GM19328 (cell line): Measurements from ENCODE around the gene SLC27A1.
"Not testable (repeated sequence)": the region's sequence is repeated elsewhere in the genome, so short reads cannot be mapped to it uniquely, and the experiment has no call there.

Source experiments
- ATAC-seq: cut with Tn5 transposase; IDR thresholded peaks from one replicate; pipeline ENCODE4 v1.9.1; 2021; ENCODE audit warnings: mild to moderate bottlenecking, moderate library complexity; ENCODE audit not compliant: unreplicated experiment

Gene SLC27A1

GRCh38 chr19:17455308-17456123, 14.8 kb upstream of the SLC27A1 start:
- no peak for ATAC-seq

- ATAC-seq, result no peak
Observed at GRCh38 chr19:17456127-17456526, 14.2 kb upstream of the SLC27A1 start.

DNA sequence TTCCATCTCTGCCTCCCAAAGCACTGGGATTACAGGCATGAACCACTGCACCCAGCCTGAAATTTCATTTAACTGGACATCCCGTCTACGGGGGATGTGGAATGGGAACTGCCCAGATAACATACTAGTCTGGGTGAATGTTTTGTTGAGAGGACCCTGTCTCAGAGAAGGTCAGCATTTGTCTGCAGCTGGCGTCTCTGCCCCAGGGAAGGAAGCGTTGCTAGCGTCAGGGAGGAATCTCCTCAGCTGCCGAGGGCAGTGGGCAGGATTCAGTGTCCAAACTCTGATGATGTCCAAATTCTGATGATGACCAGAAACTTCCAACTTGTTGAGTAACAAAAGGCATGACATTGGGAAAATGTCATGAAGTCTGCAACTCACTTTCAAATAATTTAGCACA, 12.7 kb upstream of the SLC27A1 start:
- ATAC-seq, result no peak

- ATAC-seq, result no peak
Observed at GRCh38 chr19:17458970-17459369, 11.4 kb upstream of the SLC27A1 start.

- ATAC-seq, result no peak
Observed at GRCh38 chr19:17460372-17461230, 9.7 kb upstream of the SLC27A1 start, which contains the start of gene NXNL1. Gene NXNL1 (minus strand): TSS chr19:17460926. CDS start chr19:17460869, 57 bp downstream.

- no peak for ATAC-seq
Observed at GRCh38 chr19:17466487-17466850, 3.9 kb upstream of the SLC27A1 start.

GRCh38 chr19:17467471-17468301, 2.6 kb upstream of the SLC27A1 start:
- ATAC-seq, result no peak

DNA sequence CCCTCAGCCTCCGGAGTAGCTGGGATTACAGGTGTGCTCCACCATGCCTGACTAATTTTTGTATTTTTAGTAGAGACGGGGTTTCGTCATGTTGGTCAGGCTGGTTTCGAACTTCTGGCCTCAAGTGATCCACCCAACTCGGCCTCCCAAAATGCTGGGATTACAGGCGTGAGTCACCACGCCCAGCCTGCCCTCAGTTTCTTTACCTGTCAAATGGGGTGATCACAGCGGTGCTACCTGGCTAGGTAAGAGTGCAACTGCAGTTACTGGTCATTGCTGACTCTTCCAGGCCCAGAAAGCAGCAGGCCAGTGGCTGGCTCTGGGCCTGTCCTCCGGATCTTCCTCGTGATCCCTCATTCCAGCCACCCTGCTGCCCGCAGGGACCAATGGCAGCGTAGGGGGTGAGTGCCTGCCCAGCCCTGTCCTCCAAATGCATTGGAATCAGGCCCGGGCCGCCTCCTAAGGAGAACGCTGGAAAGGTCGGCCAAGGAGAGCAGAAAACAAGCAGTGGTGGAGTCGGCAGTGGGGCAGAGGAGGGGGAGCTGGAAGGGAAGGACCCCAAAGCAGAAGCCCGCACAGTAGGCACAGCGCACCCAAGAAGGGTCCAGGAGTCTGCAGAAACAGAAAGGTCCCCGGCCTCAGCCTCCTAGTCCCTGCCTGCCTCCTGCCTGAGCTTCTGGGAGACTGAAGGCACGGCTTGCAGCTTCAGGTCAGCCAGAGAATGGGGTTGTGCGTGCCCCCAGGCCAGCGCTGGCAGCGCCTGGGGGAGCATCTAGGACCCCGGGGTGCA, 1.8 kb upstream of the SLC27A1 start:
- ATAC-seq, result no peak

DNA sequence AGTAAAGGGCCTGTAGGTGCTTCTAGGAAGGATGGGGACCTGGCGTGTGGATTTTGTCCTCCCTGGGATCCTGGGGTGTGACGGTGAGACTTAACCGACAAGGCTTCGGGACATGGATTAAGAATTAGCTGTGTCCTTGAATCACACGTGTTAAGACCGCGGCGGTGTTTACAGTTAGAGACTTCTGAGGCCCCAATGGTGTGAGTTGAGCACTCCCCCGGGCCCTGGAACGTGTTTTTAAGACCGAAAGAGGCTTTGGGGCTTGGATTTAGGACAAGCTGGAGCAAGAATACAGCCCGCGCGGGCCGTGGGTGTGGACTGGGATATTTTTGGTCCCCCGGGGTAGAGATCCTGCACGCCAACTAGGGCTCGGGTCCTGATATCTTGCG, 1.2 kb upstream of the SLC27A1 start:
- no peak for ATAC-seq

DNA sequence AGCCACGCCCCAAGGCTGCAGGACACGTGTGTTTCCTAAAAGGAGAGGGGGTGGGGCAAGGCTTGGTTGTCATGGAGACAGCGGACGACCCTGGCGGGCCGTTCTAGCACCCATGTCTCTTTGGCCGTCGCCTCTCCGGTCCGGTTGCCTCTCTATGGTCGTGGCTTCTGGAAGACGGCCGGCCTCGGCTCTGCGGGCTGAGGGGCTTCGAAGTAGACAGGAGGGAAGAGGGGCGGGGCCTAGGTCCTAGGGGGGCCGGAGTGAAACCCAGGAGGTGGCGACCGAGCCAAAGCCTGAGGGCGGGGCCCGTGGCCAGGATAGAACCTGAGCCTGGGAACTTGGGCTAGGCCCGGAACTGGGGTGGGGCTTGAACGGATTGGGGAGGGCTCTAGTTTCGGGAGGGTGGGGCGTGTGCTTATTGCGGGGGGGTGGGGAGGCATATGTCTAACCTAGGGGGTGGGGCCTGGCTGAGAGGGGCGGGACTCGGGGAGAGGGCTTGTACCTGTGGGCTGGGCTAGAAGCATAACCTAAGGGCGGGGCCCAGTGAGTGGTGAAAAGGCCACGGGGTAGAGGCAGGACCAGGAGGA, 750 bp upstream of the SLC27A1 start:
- peak; percentile 56 for ATAC-seq

DNA sequence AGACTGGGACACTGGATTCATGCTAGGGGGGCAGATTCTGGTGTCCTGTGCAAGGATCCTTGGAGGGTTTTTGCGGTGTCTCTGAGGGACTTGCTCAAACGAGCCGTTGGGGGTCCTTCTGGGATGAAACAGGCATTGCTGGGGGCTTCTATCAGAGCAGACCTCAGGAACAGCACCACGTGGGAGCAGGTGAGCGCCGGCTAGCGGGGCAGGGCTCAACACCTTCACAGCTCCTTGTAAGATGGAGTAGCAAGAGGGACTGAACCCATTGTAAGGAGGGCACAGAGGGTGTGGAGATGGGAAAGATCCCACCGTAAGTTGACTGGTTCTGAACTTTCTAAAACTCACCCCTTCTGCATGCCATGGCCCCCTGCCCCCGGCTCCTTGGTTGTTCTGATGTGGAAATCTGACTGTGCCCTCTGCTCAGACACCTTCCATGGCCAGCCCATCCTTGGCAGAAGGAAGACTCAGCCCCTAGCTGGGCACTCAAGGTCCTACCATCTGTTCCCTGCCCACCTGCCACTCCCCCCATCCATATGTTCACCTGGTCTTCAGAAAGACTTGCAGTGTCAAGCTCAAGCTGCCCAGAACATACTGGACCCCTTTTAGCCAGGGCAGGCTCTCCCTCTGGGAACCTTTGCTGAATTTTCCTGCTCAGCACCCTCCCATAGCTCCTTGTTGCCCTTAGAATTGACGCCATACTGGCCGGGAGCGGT, 1.2 kb downstream of the SLC27A1 start:
- ATAC-seq, result no peak

GRCh38 chr19:17473041-17473440, 2.7 kb downstream of the SLC27A1 start:
- ATAC-seq, result no peak

DNA sequence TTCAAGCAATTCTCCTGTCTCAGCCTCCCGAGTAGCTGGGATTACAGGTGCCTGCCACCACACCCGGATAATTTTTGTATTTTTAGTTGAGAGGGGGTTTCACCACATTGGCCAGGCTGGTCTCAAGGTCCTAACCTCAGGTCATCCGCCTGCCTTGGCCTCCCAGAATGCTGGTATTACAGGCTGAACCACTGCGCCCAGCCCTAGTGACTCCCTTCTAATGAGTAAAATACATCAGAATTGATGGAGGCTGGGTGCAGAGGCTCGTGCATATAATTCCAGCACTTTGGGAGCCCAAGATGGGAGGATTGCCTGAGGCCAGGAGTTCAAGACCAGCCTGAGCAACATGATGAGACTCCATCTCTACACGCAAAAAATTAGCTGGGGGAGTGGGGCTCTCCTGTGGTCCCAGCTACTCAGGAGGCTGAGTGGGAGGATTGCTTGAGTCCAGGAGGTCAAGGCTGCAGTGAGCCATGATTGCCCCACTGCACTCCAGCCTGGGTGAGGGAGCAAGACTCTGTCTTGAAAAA, 4.8 kb downstream of the SLC27A1 start:
- ATAC-seq, result not testable (repeated sequence)

DNA sequence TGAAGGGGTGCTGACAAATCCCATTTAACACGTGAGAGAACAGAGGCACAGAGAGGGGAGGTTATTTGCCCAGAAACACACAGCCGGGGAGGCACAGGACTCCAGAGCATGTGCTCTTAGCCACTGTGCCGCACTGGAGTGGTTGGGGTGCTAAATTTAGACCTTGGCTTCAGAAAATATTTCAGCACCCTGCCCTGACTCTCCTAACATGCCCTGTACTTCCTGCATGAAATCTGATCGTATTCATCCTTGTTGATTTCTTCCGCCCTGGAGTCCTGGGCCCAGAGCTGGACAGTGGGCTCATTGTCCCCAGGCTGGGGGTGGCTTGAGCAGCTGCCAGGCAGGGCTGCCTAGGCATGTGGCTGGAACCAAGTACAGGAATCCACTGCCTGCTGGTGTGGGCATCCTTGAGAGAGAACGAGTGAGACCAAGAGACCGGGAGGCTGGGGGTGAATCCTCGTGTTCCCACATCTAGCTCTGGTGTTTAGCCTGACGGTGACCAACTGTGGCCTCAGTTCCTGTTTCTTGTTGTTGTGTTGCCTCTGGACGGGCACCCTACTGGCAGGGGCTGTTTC, 5.3 kb downstream of the SLC27A1 start:
- ATAC-seq, result no peak

DNA sequence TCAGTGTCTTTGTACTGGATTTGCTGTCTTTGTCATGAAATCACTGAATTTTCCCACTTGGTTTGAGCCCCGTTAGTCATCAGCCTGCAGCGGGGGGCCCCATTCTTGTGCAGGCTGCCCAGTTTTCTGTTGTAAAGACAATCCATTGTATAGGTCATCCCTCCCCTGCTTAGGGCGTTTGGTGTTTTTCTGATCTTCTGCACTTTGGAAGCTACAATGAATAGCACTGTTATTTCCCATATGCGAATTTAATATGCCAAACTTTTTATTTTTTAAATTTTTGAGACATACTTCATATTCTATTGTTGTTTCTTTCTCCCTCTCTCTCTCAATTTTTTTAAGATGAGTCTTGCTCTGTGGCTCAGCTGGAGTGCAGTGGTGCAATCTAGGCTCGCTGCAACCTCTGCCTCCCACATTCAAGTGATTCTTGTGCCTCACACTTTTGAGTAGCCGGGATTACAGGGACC, 9.0 kb downstream of the SLC27A1 start:
- ATAC-seq, result no peak

DNA sequence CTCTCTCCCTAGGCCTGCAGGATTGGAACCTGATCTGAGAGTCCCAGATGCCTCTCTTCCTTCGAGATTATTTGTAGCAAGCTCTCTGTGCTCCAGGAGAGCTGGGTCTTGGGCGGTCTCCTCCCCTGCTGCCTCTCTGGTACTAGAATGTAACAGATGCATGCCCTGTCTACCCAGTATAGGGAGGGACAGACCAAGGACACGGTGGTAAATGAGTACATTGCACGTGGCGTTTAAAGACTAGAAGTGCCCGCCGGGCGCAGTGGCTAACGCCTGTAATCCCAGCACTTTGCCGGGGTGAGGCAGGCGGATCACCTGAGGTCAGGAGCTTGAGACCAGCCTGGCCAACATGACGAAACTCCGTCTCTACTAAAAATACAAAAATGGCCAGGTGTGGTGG, 11.7 kb downstream of the SLC27A1 start:
- ATAC-seq, result no peak

DNA sequence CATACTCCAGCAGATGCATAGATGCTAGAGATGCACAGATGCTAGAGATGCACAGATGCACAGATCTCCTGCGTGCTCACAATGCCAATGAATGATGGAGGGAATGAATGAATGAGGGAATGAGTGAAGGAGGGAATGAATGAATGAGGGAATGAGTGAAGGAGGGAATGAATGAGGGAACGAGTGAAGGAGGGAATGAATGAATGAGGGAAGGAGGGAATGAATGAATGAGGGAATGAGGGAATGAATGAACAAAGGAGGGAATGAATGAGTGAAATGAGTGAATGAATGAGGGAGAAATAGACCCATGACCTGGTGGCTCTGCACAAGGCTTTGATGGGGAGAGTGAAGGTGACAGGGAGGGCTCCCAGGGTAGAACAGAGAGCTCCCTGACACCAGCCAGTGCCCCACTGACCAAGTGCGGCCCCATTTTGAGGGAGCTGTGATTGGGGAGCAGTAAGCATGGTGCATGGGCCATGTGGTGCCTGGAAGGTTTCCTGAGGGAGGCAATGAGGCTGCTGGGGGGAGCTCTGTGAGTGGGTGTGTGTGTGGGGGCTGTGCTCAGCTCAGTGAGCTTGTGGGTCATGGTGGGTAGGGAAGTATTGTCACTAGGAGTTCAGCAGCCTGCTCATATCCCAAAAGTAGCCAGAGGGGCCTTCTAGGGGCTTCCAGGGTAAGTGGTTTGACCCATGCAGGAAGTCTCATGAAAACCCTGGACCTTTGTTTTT, 12.7 kb downstream of the SLC27A1 start:
- ATAC-seq, result no peak

- ATAC-seq, result no peak
Observed at GRCh38 chr19:17483605-17484002, 13.3 kb downstream of the SLC27A1 start.
